HG02852 (cell line): ENCODE results near the gene TSC2.

Source experiments
- ATAC-seq: cut with Tn5 transposase; IDR thresholded peaks from one replicate; pipeline ENCODE4 v1.9.1; 2021; ENCODE audit warnings: mild to moderate bottlenecking, moderate library complexity; ENCODE audit not compliant: unreplicated experiment

TSC2 gene

GRCh38 chr16:2066139-2066538 lies 18.4 kb downstream of the TSC2 start:
- ATAC-seq = no peak

GRCh38 chr16:2070576-2071453 lies 23.0 kb downstream of the TSC2 start:
- ATAC-seq = no peak

GRCh38 chr16:2071454-2072202 lies 23.8 kb downstream of the TSC2 start:
- no peak for ATAC-seq

- ATAC-seq = no peak
Measured at GRCh38 chr16:2072926-2073325, 25.1 kb downstream of the TSC2 start.

- ATAC-seq = no peak
Measured at GRCh38 chr16:2074071-2074470, 26.3 kb downstream of the TSC2 start.

- no peak for ATAC-seq
Measured at GRCh38 chr16:2075631-2076030, 27.8 kb downstream of the TSC2 start.

DNA sequence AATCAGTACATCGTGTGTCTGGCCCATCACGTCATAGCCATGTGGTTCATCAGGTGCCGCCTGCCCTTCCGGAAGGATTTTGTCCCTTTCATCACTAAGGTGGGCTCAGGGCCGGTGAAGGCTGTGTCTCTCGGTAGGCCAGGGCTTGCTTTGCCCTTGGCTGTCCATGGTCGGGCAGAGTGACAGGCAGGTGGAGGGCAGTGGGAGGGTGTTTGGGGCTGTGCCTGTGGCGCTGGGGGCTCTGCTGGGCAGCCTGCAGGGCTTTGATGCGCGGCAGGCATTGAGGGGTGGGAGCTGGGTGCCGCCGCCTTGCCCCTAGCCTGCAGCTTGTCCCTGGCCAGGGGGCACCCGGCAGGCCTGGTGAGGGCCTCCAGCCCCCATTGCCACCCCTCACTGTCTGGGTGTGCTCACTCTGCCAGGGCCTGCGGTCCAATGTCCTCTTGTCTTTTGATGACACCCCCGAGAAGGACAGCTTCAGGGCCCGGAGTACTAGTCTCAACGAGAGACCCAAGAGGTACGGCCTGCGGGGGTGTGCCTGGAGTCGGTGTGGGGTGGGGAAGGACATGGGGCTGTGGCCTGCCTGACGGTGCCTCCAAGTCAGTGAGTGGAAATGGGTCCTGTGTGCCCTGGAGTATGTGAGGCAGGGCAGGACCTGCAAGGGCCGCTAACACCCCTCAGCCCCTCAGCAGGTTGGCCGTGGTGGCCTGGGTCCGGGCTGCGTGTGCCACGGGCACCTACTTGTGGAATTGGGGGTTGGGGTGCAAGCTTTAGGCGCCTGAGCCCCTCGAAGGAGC lies 28.5 kb downstream of the TSC2 start:
- ATAC-seq = no peak

DNA sequence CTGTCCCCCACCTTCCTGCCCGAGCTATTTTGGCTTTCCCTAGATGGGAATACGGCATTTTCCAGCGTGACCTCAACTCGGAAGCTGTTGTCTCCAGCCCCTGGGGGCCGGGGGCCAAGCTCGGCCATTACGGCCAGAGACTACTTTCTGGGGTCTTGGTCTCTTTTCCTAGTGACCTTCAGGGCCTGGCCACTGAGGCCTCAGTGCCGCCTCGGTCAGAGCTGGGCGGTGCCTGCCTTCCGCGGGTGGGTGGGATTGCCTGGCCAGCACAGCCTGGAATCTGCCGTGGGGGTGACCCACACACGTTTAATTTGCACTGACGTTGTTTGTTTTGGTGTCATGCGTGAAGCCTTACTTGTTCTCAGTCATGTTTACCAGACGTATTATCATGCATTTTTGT lies 29.2 kb downstream of the TSC2 start:
- ATAC-seq = no peak

DNA sequence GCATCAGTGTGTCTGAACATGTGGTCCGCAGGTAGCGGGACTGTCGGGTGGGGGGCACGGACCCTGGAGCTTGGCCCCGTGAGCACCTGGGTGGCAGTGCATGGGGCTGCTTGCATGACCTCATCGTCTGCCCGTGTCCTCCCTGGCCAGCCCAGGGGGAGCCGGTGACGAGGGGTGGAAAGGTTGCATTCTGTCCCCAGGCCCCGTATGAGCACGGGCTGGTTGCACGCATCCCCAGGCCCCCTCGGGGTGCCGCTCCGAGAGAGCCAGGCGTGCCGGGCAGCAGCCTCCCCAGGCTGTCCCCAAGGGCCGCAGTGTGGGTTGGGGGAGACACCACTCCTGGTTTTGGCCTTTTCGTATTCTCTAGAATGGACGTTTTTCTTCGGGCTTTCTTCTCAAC lies 29.9 kb downstream of the TSC2 start:
- ATAC-seq = no peak

- ATAC-seq = no peak
Measured at GRCh38 chr16:2078096-2078495, 30.3 kb downstream of the TSC2 start.

- no peak for ATAC-seq
Measured at GRCh38 chr16:2078691-2079090, 30.9 kb downstream of the TSC2 start.

- ATAC-seq = no peak
Measured at GRCh38 chr16:2079311-2079800, 31.6 kb downstream of the TSC2 start.

DNA sequence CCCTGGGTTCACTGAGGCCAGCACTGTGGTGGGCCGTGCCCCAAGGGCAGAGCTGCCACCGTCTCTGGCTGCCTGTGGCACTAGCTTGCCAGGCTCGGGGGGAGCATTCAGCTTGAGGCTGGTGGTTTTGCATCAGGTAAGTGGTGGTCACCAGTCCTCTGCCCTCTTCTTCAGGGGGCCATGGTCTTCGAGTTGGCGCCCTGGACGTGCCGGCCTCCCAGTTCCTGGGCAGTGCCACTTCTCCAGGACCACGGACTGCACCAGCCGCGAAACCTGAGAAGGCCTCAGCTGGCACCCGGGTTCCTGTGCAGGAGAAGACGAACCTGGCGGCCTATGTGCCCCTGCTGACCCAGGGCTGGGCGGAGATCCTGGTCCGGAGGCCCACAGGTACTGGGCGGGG lies 32.2 kb downstream of the TSC2 start:
- no peak for ATAC-seq

- ATAC-seq = no peak
Measured at GRCh38 chr16:2081201-2082084, 33.7 kb downstream of the TSC2 start.

GRCh38 chr16:2082171-2082982 lies 34.6 kb downstream of the TSC2 start:
- no peak for ATAC-seq

- ATAC-seq = no peak
Measured at GRCh38 chr16:2082983-2083364, 35.2 kb downstream of the TSC2 start.

- ATAC-seq = no peak
Measured at GRCh38 chr16:2083409-2083808, 35.6 kb downstream of the TSC2 start.

GRCh38 chr16:2083876-2084780 lies 36.3 kb downstream of the TSC2 start:
- ATAC-seq = no peak
